HFFc6 (cell line): Measurements from ENCODE around the gene PPP1R26. TPM values are rescaled to one million over a fixed set of nuclear protein-coding genes. Genes with fewer than 3 reads are reported as not detected.

Experiments
- DNase-seq: peaks from one replicate; pipeline ENCODE4 v3.0.0-alpha.2; 2018
- H3K27ac Mint-ChIP-seq: 2 replicates; pipeline ENCODE4 v1.8.0; 2020; ENCODE audit warnings: mild to moderate bottlenecking, mixed read lengths
- H3K27me3 Mint-ChIP-seq: 2 replicates; pipeline ENCODE4 v1.8.0; 2021; ENCODE audit warnings: mild to moderate bottlenecking, moderate library complexity, mixed read lengths; ENCODE audit not compliant: insufficient read depth
- H3K36me3 Mint-ChIP-seq: 2 replicates; pipeline ENCODE4 v1.8.0; 2021; ENCODE audit warnings: low read depth, mixed read lengths
- H3K4me1 Mint-ChIP-seq: 2 replicates; pipeline ENCODE4 v1.8.0; 2020; ENCODE audit warnings: low read depth, mixed read lengths
- H3K4me3 Mint-ChIP-seq: 2 replicates; pipeline ENCODE4 v1.8.0; 2020; ENCODE audit warnings: mild to moderate bottlenecking, moderate library complexity, mixed read lengths
- H3K9me3 Mint-ChIP-seq: 2 replicates; pipeline ENCODE4 v1.8.0; 2020; ENCODE audit warnings: mild to moderate bottlenecking, mixed read lengths
- total RNA-seq, 6 experiments: library from RNA; stranded (reverse); fragmentation: NEBNext Ultra II Directional; extraction: Animal tissue kit (Norgen Biotek cat#: 25700); gene quantifications; 2 replicates in 1 of 6; 3 replicates in 5 of 6; pipeline ENCODE4 v1.2.3, GENCODE V29; 2021
- TF ChIP-seq, protein P1 (sequence below): fragments of 200-600 bp; sonication (generic); IDR thresholded peaks from 2 replicates; pipeline ENCODE4 v1.5.0; 2021; ENCODE audit warnings: antibody characterized with exemption, mild to moderate bottlenecking

Gene PPP1R26
- total RNA-seq, 6 experiments from 2014 or later = 10.6 to 14.9 (median 11.0) TPM

DNA sequence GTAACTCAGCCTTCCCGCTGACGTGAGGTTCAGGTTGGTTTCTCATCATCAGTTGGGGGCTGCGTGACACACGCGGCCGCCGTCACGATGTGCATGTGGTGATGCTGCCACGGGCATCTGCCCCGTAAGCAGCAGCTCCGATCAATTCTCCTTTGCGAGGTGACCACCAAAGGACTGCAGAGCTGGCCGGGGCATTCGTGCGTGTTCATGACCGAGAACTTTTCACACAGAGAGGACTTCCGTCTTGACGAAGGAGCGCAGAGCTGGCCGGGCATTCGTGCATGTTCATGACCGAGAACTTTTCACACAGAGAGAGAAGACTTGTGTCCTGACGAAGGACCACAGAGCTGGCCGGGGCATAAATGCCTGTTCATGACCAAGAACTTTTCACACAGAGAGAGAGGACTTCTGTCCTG is 37.8 kb downstream of the PPP1R26 start:
- DNase-seq = no peak
- no peak overlapping the region for H3K4me3 Mint-ChIP-seq
- TF ChIP-seq, protein P1, sequence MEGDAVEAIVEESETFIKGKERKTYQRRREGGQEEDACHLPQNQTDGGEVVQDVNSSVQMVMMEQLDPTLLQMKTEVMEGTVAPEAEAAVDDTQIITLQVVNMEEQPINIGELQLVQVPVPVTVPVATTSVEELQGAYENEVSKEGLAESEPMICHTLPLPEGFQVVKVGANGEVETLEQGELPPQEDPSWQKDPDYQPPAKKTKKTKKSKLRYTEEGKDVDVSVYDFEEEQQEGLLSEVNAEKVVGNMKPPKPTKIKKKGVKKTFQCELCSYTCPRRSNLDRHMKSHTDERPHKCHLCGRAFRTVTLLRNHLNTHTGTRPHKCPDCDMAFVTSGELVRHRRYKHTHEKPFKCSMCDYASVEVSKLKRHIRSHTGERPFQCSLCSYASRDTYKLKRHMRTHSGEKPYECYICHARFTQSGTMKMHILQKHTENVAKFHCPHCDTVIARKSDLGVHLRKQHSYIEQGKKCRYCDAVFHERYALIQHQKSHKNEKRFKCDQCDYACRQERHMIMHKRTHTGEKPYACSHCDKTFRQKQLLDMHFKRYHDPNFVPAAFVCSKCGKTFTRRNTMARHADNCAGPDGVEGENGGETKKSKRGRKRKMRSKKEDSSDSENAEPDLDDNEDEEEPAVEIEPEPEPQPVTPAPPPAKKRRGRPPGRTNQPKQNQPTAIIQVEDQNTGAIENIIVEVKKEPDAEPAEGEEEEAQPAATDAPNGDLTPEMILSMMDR = no peak
- H3K27ac Mint-ChIP-seq = no peak overlapping the region
- H3K36me3 Mint-ChIP-seq = no peaks in the 10 kb centered on the region
- no peaks in the 10 kb centered on the region for H3K9me3 Mint-ChIP-seq
- H3K27me3 Mint-ChIP-seq = peaks cover 30% of the 10 kb centered on the region
- no peaks in the 10 kb centered on the region for H3K4me1 Mint-ChIP-seq

DNA sequence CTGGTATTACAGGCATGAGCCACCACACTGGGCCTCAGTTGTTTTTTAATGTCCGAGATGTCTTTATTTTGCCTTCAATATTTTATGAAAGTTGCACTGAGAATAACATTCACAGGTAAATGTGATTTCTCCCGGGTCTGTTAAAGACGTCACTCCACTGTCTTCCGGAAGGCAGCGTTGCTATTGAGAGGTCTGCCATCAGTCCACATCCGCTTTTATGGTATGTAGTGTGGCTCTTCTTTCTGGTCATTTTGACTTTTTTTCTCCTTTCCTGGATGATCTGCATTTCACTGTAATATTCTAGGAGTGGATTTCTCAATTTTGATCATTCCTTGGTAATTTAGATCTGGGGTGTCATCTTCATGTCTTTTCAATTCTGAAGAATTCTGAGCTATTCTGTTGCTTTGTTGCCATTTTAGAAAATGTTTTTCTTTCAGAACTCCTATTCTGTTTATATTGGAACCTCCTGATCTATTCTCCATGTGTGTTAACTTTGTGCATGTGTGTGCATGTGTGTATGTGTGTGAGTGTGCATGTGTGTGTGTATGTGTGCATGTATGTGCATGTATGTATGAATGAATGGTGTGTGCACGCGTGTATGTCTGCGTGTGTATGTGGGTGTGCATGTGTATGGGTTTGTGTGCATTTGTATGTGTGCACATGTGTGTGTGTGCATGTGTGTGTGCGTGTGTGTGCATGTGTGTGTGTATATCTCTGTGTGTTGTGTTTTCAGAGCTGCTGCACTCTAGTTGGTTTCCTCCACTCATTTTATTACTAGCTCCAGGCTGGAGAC is 39.8 kb downstream of the PPP1R26 start:
- peaks cover 22% of the 10 kb centered on the region for H3K27me3 Mint-ChIP-seq
- no peaks in the 10 kb centered on the region for H3K4me1 Mint-ChIP-seq
- TF ChIP-seq, protein P1 = no peak
- no peak for DNase-seq
- H3K9me3 Mint-ChIP-seq = no peaks in the 10 kb centered on the region
- no peak overlapping the region for H3K4me3 Mint-ChIP-seq
- H3K36me3 Mint-ChIP-seq = no peaks in the 10 kb centered on the region
- H3K27ac Mint-ChIP-seq = no peak overlapping the region

DNA sequence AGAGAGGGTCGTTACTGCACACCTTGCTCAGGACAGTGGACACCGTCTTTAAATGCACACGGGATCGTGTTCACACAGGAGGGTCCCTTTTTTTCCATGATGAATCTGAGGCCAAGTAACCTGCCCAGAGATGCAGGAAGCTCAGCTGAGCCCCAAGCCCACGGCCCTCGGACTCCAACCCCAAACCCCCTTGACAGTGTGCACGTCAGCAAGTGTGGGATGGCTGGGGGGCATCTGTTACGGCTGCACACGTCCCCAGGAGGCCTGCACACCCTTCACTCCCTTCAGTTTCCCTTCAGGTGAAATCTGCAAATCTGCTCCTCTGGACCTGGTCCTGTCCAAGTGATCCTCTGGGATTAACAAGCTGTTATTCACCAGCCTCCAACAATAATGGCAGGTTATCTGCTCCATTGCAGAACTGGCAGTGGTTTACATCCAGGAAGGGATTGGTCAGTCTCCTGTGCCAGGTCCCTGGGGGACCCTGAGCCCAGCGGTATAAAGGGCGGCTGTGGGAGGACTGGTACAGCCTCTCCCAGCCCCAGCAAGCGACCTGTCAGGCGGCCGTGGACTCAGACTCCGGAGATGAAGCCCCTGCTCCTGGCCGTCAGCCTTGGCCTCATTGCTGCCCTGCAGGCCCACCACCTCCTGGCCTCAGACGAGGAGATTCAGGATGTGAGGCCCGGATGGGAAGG is 41.5 kb downstream of the PPP1R26 start, which contains the start of gene LCN1:
Gene LCN1, plus strand, starts transcription at position 525 of the 692 bp plus-strand sequence. Its CDS starts 58 bp downstream, at position 583.
- Mint-ChIP-seq H3K9me3 (no peaks in the 10 kb centered on the region), H3K27me3 (peaks cover 22% of the 10 kb centered on the region), H3K36me3 (no peaks in the 10 kb centered on the region), H3K27ac (no peak within 1 kb of the TSS), H3K4me1 (no peaks in the 10 kb centered on the region), H3K4me3 (no peak within 1 kb of the TSS)
- TF ChIP-seq, protein P1 = no peak
- no peak for DNase-seq

DNA sequence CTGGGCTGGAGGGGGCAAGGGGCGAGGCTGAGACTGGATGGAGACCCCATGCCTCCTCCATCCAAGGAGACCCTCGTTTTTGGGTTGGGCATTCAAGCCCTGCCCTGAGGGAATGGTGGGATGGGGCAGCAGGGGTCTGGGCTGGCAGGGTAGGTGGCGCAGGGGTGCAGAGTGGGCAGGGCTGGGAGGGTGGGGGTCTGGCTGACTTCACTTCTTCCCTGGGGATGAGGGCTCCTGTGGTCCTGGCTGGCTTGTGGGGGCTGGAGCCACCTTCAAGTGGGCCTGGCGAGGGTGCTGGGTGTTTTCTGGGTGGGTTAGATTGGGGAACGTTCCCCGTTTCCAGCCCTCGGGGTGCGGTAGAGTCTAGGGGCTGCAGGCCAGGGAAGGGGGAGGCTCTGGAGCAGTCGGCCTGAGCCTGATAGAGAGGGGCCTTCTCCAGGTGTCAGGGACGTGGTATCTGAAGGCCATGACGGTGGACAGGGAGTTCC is 42.1 kb downstream of the PPP1R26 start:
- Mint-ChIP-seq H3K4me3 (no peak overlapping the region), H3K27me3 (peaks cover 19% of the 10 kb centered on the region), H3K27ac (no peak overlapping the region)

DNA sequence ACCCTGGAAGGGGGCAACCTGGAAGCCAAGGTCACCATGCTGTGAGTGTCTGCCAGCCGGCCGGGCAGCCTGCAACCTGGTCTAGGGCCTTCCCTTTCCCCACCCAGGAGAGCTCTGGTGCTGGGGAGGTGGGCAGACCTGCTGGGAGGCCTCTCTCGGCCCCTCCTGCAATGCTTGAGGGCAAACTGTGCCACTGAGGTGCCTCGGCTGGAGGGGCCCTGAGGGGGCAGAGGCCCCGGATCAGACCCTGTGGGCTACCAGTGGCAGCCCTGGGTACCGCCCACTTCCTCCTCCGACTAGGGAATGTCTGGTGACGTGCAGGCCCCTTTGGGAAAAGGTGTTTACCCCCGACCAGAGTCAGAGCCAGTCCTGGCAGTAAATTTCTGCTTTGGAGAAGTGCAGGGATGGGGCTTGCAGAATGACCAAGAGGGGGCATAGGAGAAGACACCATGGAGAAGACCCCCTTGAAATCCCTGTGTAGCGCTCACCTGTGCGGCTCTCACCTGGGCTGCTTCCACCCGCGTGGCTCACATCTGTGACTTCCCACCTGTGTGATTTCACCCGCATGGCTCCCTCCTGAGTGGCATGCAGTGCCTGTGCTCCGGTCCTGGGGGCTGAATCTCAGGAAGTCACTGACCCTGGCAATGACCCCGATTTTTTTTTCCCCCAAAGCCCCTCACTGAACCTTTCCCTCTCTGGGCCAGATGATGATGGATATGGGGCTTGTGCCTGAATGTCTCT is 42.7 kb downstream of the PPP1R26 start:
- Mint-ChIP-seq H3K27ac (no peak overlapping the region), H3K4me1 (no peaks in the 10 kb centered on the region), H3K4me3 (no peak overlapping the region), H3K36me3 (no peaks in the 10 kb centered on the region), H3K9me3 (no peaks in the 10 kb centered on the region), H3K27me3 (peaks cover 19% of the 10 kb centered on the region)
- no peak for DNase-seq
- TF ChIP-seq, protein P1 = no peak

More for the DNA sequence above, 42.1 kb downstream of the PPP1R26 start:
- TF ChIP-seq, protein P1 = no peak
- H3K9me3 Mint-ChIP-seq = no peaks in the 10 kb centered on the region
- DNase-seq = no peak
- H3K36me3 Mint-ChIP-seq = no peaks in the 10 kb centered on the region
- H3K4me1 Mint-ChIP-seq = no peaks in the 10 kb centered on the region
